IPS-NIHi11 (cell line): ENCODE data around the gene WRAP73.
A peak's percentile ranks its signal among the peaks of the same experiment; 100 is the strongest.

ENCODE experiments used
- DNase-seq: peaks from one replicate; pipeline ENCODE4 v3.0.0; 2012; ENCODE audit warnings: mixed read lengths, low spot score

The WRAP73 gene

DNA sequence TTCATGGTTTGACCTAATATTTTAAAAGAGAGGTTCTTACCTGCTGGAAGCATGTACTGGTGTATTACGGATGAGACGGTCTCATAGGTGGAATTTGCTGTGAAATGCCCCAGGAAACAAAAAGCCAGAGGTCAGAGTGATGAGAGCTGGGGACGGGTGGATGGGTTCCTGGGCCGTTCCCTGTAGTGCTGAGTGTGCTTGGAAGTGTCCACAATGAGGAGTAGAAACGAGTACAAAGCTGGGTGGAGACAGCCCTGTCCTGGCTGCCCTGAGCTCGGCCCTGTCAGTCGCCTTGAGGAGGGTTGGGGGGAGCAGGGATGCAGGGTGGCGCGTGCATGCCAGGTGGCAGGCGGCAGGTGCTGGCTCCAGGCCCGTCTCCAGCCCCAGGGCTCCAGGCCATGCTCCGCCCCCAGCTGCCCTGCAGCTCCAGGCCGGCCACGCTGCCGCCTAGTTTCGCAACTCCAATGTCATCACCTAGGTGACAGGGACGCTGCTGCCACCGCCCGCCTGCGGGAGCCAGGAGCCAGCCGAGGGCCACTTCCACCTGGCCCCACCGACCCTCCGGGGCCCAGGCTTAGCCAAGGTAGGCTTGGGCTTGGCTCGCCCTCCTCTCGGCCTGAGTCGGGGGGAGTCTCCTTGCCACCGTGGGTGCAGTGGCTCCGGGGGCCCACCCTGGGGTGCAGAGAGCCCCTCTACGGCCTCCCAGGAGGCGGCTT, 18.8 kb upstream of the WRAP73 start:
- peak; percentile 86 for DNase-seq

DNA sequence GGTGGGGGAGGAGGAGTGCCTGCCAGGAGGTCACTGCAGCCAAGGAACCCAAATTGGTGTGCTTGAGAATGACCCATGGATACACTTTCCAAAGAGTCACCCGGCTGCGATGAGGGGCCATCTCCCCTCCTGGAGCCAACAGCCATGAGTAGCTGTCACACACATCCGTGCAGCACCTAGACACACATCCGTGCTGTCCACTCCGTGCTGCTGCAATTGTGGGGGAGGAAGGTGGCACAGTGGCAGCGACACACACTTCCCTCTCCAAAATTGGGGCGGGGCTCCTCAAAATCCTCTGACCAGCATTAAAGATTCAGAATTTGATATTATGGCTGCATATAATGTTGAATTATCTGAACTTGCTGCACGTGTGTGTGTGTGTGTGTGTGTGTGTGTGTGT, 18.2 kb upstream of the WRAP73 start:
- no peak for DNase-seq

DNA sequence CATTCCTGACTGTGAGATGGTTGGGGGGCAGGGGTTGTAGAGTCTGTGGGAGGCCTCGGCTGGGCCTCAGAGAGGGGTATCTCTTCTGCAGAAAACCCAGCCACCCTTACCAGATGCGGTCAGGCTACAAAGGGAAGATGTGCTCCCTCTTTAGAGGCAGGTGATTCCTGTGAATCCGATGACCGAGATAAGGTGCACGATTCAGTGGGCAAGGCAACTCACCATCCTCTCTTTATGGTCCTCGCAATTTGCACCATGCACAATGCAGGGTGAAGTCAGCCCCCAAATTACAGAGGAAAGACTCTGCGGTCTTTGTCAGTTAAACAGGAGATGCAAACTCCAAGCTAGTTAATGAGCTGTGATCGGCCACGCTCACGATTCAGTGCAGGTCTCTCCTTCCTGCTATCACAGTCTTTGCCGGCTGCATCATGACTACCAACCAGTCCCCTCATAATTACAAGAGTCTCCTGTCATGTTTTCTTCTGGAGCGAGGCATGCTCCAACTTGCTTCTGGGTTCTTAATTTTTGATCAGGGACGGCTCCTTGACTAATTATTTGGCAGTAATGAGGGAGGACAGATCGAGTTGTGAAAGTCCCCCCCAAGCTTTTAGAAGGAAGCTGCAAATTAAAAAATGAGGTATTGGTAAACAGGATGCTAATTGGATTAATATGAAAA, 14.9 kb upstream of the WRAP73 start:
- DNase-seq, result no peak

DNA sequence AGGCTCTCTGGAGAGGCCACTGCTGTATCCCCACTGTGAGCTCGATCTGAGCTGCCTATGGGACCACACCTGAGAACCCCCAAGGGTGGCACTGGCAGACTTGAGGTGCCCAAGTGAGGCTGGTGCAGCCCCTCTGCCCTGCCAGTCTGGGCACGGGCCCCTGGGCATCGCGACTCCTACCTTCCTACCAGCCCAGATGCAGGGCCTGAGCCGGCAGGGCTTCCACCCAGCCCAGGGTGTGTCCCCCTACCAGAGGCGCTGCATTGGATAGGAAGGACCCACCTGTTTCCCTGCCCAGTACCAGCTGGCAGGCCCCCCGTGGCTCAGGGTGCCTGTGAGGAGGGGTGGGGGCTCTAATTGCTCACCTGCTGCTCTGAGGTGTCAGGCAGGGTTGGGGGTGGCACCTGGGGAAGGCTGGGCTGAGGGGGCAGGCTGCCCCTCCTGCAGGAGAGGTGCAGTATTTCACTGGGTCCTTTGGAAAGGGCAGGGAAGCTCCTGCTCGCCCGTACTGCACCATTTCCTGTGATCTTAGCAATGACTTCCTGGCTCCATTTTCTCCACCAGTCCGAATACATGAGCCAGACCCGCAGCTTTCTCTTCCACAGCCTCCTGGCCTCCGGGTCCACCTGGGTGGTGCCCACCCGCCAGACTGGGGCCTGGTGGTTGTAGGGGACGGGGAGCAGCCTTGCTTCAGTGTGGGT, 14.2 kb upstream of the WRAP73 start:
- no peak for DNase-seq

GRCh38 chr1:3662080-3662671, 12.3 kb upstream of the WRAP73 start:
- no peak for DNase-seq

GRCh38 chr1:3661631-3662030, 11.7 kb upstream of the WRAP73 start:
- no peak for DNase-seq

DNA sequence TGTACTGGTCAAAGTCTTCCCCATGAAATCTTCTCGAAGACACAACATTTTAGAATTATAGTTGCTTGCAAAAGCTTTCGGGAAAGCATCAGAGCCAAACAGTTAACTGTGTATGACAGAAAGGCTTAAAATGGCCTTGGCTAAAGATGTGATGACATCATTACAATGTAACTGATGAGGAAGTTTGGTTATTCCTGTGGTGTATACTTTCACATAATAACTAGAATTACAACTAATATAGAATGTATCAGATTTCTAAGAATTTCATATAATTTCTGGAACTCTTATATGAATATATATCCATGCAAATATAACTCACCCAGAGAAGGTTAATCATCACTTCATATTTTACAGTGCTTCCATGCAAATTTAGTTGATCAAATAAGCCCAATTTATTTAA, 10.8 kb upstream of the WRAP73 start:
- no peak for DNase-seq

GRCh38 chr1:3659093-3659492, 9.2 kb upstream of the WRAP73 start:
- no peak for DNase-seq

DNA sequence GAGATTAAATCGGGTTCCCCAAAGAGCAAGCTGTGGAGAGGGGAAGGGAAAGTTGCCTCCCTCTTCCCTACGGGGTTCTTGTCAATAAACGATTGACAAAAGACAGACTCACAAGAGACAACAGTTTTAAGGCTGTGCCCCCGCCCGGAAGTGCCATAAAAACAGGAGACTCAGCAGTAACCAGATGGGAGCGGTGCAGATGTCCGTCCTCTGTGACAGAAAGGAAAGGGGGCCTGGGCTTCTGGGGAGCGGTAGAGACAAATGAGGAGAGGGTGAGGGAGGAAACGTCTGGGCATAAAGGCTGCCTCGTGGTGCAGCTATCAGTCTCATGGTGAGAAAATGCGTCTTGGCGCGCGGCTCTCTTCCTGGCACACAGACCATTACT, 8.3 kb upstream of the WRAP73 start:
- DNase-seq, result no peak

DNA sequence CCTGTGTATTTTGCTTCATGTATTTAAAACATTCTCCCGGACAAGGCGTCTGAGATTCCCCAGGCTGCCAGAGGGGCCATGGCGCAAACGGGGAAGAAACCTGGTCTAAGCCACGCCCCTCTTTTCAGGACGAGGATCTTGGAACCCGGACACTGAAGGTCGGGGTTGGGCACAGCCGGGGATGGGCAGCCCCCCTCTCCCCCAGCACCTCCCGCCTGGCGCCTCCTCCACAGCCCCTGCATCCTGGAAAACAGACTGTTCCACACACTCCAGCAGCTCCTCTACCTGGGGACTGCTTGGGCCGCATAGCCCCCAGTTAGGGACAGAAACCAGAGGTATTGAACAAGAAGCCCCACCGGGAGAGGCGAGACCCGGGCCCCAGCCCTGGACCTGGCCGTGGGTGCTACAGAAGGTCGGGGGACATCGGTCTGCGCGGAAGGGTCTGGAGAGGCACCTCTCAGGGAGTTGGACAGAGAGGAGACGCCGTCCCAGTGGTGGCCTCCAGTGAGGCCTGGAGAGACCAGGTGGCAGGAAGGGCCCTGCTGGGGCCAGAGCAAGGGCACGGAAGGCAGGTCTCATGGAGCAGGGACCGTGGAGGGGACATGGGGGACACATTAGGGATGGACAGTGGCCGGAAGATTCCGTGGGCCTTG, 7.8 kb upstream of the WRAP73 start:
- no peak for DNase-seq

GRCh38 chr1:3657096-3657475, 7.2 kb upstream of the WRAP73 start:
- no peak for DNase-seq

DNA sequence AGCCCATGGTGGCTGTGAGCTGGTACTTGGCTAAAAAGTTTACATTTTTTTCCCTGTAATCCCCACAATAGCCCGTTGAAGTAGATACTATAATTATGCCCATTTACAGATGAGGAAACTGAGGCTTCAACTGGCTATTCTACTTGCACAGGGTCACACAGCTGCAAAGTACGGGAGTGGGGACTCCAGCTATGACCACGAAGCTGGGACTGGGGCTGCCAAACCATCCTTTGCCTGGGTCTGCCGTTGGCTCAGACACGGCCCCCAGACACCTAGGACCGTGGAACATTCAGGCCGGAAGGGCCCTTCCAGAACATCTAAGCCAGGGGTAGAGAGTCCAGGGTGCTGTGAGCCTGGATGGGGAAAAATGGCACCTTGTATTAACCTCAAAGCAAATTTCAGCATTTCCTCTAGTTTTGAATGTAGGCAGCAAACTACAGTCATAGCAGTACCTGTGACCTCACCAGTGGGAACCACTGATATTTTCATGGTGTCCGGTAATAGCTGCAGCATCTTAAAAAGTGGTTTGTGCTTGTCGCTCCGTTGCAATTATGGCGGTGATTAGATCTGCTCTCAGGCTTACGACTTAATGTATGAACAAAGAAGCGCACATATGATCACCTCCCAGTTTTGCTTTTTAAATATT, 6.7 kb upstream of the WRAP73 start:
- DNase-seq, result no peak

- no peak for DNase-seq
Observed at GRCh38 chr1:3654549-3655281, 4.8 kb upstream of the WRAP73 start.

- no peak for DNase-seq
Observed at GRCh38 chr1:3653286-3653618, 3.3 kb upstream of the WRAP73 start.

DNA sequence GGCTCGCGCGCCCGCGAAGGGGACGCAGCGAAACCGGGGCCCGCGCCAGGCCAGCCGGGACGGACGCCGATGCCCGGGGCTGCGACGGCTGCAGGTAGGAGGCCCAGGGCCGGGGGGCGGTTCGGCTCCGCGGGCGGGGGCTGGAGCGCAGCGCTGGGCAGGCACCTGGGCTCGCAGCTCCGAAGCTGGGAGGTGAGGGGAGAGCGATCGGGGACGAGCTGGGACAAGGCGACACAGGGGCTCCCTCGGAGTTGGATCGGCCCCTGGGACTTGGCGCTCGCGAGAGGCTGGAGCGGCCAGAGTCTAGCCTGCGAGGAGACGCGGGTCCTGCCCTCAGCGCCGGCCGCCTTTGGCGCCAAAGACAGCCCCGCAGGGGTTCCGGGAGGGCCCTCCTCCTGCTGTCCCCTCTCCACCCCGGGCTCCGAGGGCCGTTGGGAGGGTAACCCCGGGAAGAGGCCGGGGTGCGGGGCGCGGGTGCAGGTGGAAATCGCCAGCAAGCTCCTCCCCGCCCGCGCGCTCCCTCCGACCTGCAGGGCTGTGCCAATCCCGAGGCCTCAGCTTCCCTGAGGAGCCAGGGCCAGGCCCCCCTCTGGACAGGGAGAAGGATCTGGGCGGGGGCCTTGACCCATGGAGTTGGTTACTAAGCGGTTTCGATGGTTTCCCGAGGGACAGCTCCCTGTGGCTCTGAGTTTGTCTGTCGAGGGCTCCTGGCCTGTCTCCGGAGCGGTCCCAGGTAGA, 2.8 kb upstream of the WRAP73 start:
- DNase-seq, result peak; percentile 57

GRCh38 chr1:3651930-3652547, 2.1 kb upstream of the WRAP73 start, which contains the start of gene TP73:
Gene TP73, plus strand, starts transcription at chr1:3652516. Its CDS starts 29,850 bp downstream, at chr1:3682366.
- DNase-seq, result peak; percentile 71

DNA sequence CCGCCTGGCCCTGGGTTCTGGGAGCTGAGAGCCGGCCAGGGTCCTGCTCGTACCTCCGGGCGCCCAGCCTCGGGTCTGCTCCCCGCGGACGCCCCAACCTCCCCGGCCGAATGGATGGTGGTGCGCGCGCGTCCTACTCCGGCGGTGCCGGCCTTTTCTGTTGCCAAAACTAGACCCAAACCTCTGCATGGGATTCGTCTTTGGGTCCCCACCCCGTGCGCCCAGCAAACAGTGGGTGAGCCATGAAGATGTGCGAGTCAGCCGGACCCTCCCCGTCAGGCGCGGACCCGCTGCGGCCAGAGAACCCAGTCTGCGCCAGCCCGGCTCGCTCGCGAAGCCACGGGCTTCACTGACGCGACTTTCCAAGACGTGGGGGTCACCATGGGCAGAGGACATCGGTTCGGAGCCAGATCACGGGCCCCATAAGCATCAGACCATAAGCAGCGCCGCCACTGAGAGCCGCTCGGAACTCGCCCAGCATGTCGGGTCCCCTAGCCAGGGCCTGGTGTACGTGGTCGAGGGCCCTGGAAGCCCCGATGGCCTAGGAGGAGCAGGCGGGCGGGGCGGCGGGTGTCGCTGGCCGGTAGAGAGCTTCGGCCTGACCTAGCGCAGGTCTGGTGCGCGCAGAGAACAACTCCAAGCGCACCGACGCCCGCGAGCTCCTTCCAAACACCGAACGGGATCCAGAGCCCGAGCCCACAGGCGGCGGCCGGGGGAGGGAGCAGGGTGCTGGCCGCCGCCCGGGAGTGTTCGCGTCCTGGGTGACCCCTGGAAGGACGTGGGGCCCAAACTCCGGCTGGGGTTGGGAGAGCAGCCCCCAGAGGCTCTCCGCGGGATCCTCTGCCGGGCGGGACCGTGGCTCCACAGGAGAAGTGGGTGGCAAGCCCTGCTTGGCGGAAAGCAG, 1.4 kb upstream of the WRAP73 start:
- peak; percentile 71 for DNase-seq

DNA sequence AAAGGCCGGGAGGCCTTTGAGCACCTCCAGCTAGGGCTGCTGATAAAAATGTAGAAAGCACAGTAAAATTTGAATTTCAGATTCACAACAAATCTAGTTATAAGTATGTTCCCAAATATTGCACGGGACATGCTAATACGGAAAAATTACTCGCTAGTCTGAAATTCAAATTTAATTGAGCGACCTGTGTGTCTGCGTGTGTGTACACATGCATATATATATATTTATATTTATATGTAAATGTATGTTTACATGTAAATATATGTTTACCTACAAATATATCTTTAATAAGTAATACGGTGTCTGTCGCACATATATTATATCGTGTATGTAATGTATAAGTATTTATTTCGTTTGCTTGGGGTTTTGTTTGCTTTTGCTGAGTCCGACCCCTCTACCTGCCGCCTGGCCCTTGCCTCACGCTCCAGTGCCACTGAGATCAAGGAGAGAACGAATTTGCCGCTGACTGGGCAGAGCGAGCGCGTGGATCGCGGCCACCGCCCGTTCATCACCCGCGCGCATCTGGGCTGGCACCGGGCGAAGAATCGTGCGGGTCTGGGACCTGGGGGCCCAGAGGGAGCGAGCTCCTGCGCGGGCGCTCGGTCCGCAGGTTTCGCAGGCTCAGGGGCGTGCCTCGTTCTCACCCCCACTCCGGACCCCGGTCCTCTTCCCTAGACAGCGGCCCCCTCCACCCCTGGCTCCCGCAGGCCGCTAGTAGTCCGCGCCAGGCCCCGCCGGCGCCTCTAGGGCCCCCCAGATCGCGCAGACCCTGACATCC, 534 bp upstream of the WRAP73 start:
- no peak for DNase-seq
